ENCODE measurements around the gene TCP11L2. TPM values are rescaled to one million over a fixed set of nuclear protein-coding genes. Genes with fewer than 3 reads are reported as not detected.
A peak's percentile ranks its signal among the peaks of the same experiment; 100 is the strongest.

Gene TCP11L2
- total and polyA plus RNA-seq, 2 of the 13 experiments (the other 11 are each of a cell fraction or from before 2014, with no cell fraction given), result 4.6 to 24.1 TPM

GRCh38 chr12:106302401-106303201 is at the start of gene TCP11L2 (continued):
- TF ChIP-seq ASH2L (IDR thresholded peaks at IDR 0.05; ENCODE audit: insufficient read length, low read depth, low read length), result peak; percentile 75
- 0 out of 2 replicates have a peak, but pooled peaks have one; percentile 16 for TF ChIP-seq TRAFD1 (CRISPR knock-in tag; IDR thresholded peaks at IDR 0.05; ENCODE audit: borderline replicate concordance)
- TF ChIP-seq ZNF563 (CRISPR knock-in tag; IDR thresholded peaks at IDR 0.05), result peak; percentile 61; the same call in 1 of the 2 replicates
- no peak; the same call in 1 of the 2 replicates for TF ChIP-seq HNF4A (CRISPR knock-in tag; IDR thresholded peaks at IDR 0.05)
- no peak for TF ChIP-seq ELF3 (CRISPR knock-in tag; IDR thresholded peaks at IDR 0.05)
- no peak for TF ChIP-seq KDM4B (CRISPR knock-in tag; IDR thresholded peaks at IDR 0.05)
- no peak for TF ChIP-seq ZNF841 (CRISPR knock-in tag; IDR thresholded peaks at IDR 0.05; ENCODE audit: borderline replicate concordance)
- no peak for TF ChIP-seq ZNF337 (CRISPR knock-in tag; IDR thresholded peaks at IDR 0.05; ENCODE audit: borderline replicate concordance, low read depth)
- TF ChIP-seq RELA (CRISPR knock-in tag; IDR thresholded peaks at IDR 0.05), result no peak
- no peak for TF ChIP-seq SYNCRIP (IDR thresholded peaks at IDR 0.05; ENCODE audit: insufficient read depth, low read depth, low read length)
- no peak for TF ChIP-seq ZC3H13 (CRISPR knock-in tag; IDR thresholded peaks at IDR 0.05)
- TF ChIP-seq ELF4 (CRISPR knock-in tag; IDR thresholded peaks at IDR 0.05; ENCODE audit: borderline replicate concordance), result 0 out of 2 replicates have a peak, but pooled peaks have one; percentile 69
- no peak for TF ChIP-seq ZNF460 (CRISPR knock-in tag; IDR thresholded peaks at IDR 0.05; ENCODE audit: borderline replicate concordance)
- no peak for TF ChIP-seq NFRKB (IDR thresholded peaks at IDR 0.05)
- peak; percentile 62 for TF ChIP-seq ZFX (CRISPR knock-in tag; IDR thresholded peaks at IDR 0.05; ENCODE audit: low read depth)
- no peak for TF ChIP-seq NCOR1 (IDR thresholded peaks at IDR 0.05; ENCODE audit: borderline replicate concordance, low read length)
- no peak for TF ChIP-seq PPARG (CRISPR knock-in tag; conservative IDR thresholded peaks at IDR 0.05)
- peak; percentile 82; the same call in 1 of the 2 replicates for TF ChIP-seq ARID4A (CRISPR knock-in tag; IDR thresholded peaks at IDR 0.05; ENCODE audit: borderline replicate concordance)
- TF ChIP-seq TBX3 (IDR thresholded peaks at IDR 0.05; ENCODE audit: borderline replicate concordance), result peak; percentile 64; the same call in 1 of the 2 replicates
- TF ChIP-seq THYN1 (CRISPR knock-in tag; IDR thresholded peaks at IDR 0.05; ENCODE audit: borderline replicate concordance, low read depth), result no peak
- no peak for TF ChIP-seq PLRG1 (conservative IDR thresholded peaks at IDR 0.05)
- no peak for TF ChIP-seq GTF3A (CRISPR knock-in tag; conservative IDR thresholded peaks at IDR 0.05)
- TF ChIP-seq RBAK (CRISPR knock-in tag; IDR thresholded peaks at IDR 0.05), result no peak
- TF ChIP-seq ZSCAN25 (CRISPR knock-in tag; IDR thresholded peaks at IDR 0.05), result no peak
- TF ChIP-seq ZNF160 (CRISPR knock-in tag; IDR thresholded peaks at IDR 0.05), result no peak; the same call in 1 of the 2 replicates
